Activated CD8-positive, alpha-beta T cell treated with anti-CD3 and anti-CD28 coated beads for 36 hours (primary cell): ENCODE data around the gene WTAP. TPM values are rescaled to one million over a fixed set of nuclear protein-coding genes. Genes with fewer than 3 reads are reported as not detected.

Experiments used
- ATAC-seq: fragments of 200-7000 bp; cut with Tn5 transposase; one replicate; pipeline ENCODE4 v1.10.0; 2021; ENCODE audit warnings: mild to moderate bottlenecking, moderate library complexity
- CTCF ChIA-PET: fragments of 350-600 bp; sonication (Branson Sonifier 250); formaldehyde crosslinking; loops from one replicate; lab custom pipeline; 2021; ENCODE audit warnings: antibody characterized with exemption; lab: Charles Lee
- POLR2A ChIA-PET: fragments of 350-600 bp; sonication (Branson Sonifier 250); formaldehyde crosslinking; loops from one replicate; lab custom pipeline; 2021; ENCODE audit warnings: antibody characterized with exemption; lab: Charles Lee
- DNase-seq: peaks from one replicate; pipeline ENCODE4 v3.0.0-alpha.2; 2020
- H3K27ac Mint-ChIP-seq: one replicate; pipeline ENCODE4 v1.8.0; 2021; ENCODE audit warnings: mild to moderate bottlenecking, mixed read lengths
- H3K27me3 Mint-ChIP-seq: one replicate; pipeline ENCODE4 v1.8.0; 2021; ENCODE audit warnings: mixed read lengths
- H3K36me3 Mint-ChIP-seq: one replicate; pipeline ENCODE4 v1.8.0; 2021; ENCODE audit warnings: low read depth, mixed read lengths
- H3K4me1 Mint-ChIP-seq: one replicate; pipeline ENCODE4 v1.8.0; 2021; ENCODE audit warnings: low read depth, mixed read lengths
- H3K4me3 Mint-ChIP-seq: one replicate; pipeline ENCODE4 v1.8.0; 2021; ENCODE audit warnings: mild to moderate bottlenecking, moderate library complexity, mixed read lengths
- H3K9me3 Mint-ChIP-seq: one replicate; pipeline ENCODE4 v1.8.0; 2021; ENCODE audit warnings: mixed read lengths
- intact Hi-C: fragments of 100-400 bp; cut with micrococcal nuclease; formaldehyde crosslinking; loops from one replicate; pipeline ENCODE4 v1.10.0; 2022
- total RNA-seq, 2 experiments: library from RNA; stranded (reverse); gene quantifications; one replicate each; pipeline ENCODE4 v1.2.3, GENCODE V29; 2021
- TF ChIP-seq, protein P1 (sequence below): fragments of 200-600 bp; IDR thresholded peaks from one replicate; pipeline ENCODE4 v1.8.0; 2022; ENCODE audit warnings: antibody characterized with exemption, mild to moderate bottlenecking

The WTAP gene
- total RNA-seq, 2 experiments from 2014 or later = 79.9 to 80.6 TPM

DNA sequence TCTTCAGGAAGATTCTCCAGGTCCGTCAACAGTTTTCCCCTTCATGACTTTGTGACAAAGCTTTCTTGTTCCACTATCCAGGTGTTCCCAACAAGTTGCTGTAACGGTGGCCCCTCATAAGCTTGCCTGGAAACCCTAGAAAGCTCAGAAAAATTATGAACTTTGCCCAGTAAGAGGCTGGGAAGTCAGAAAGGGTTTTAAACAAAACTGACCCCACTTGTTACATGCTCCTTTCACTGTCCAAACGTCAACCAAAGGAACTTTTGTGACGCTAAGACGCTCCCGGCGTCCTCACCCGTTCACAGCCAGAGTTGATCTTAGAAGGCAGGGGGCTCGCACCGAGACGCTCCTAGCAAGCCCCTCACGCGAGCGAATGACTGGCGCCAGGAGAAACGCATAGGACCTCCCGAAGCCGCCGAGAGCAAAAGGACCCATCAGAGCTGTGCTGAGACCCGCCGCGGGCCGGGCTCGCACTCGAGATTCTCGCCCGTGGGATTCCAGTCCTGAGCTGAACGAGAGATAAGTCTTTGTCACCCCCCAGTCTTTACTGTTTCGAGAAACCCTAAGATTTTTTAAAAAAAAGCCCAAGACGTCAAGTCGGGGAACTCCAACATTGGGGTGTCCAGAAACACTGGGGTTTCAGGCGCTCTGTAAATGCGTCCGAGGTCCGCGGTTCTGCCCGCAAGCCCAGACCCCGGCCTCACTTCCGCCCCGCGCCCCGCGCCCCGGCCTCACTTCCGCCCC lies 34.0 kb downstream of the WTAP start:
- DNase-seq = peak; percentile 40
- ChIA-PET POLR2A (interaction anchor here (1.0 to 4.2 kb wide), 13 partner anchors 9 to 78 kb away, joined by 3 to 20 read pairs (median 5); partner anchors contain the start of genes SOD2 and WTAP), CTCF (interaction anchor here (1.1 to 2.2 kb wide), 4 partner anchors 10 to 70 kb away, joined by 4 to 5 read pairs (median 4); no protein-coding TSS in a partner anchor)
- TF ChIP-seq, protein P1, sequence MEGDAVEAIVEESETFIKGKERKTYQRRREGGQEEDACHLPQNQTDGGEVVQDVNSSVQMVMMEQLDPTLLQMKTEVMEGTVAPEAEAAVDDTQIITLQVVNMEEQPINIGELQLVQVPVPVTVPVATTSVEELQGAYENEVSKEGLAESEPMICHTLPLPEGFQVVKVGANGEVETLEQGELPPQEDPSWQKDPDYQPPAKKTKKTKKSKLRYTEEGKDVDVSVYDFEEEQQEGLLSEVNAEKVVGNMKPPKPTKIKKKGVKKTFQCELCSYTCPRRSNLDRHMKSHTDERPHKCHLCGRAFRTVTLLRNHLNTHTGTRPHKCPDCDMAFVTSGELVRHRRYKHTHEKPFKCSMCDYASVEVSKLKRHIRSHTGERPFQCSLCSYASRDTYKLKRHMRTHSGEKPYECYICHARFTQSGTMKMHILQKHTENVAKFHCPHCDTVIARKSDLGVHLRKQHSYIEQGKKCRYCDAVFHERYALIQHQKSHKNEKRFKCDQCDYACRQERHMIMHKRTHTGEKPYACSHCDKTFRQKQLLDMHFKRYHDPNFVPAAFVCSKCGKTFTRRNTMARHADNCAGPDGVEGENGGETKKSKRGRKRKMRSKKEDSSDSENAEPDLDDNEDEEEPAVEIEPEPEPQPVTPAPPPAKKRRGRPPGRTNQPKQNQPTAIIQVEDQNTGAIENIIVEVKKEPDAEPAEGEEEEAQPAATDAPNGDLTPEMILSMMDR = no peak
- Mint-ChIP-seq H3K9me3 (no peaks in the 10 kb centered on the region), H3K4me3 (peak overlapping the region; percentile 97), H3K4me1 (peaks cover 24% of the 10 kb centered on the region), H3K36me3 (peaks cover 35% of the 10 kb centered on the region), H3K27me3 (no peaks in the 10 kb centered on the region), H3K27ac (peak overlapping the region; percentile 98)
- no peak for ATAC-seq
- intact Hi-C loops = loop anchor here (5.0 kb wide), 2 partner anchors 34 to 69 kb away; partner anchors contain the start of genes SOD2 and WTAP

DNA sequence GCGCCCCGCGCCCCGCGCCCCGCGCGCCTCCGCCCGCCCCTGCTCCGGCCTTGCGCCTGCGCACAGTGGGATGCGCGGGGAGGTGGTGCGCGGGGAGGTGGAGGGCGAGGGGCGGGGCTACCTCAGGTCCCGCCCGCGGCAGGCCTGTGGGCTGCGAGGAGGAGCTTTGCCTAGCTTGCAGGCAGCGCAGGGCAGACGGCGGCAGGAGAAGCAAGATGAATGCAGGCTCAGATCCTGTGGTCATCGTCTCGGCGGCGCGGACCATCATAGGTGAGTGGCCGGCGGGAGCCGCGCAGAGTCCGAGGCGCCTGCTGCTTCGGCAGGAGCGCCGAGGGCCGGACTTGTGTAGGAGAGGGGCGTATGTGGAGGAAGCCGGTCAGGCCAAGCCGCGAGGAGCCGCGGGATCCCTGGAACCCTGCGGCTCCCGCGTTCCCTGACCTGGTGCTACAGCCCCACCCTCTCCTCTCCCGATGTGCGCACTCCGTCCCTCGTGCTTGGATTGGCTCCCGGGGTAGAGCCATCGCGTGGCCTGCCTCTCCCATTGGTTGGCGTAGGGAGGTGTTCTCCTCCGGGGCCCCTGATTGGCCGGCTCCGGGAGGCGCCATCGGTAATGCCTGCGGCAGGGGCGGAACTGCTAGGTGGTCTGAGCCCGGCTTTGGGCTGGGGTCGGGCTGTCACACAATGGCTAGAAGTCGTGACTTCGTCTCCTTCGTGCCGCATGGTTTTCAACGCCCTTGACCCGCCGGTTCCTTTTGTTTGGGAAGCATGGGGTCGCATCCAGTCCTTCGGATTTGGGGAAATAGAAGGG lies 34.8 kb downstream of the WTAP start, which contains the start of gene ACAT2:
Gene ACAT2, plus strand, starts transcription at position 173 of the 808 bp plus-strand sequence. Its CDS starts 43 bp downstream, at position 216.
- intact Hi-C loops = loop anchor here (1.0 to 5.0 kb wide), 3 partner anchors 27 to 70 kb away; partner anchors contain the start of genes SOD2, TCP1 and WTAP

DNA sequence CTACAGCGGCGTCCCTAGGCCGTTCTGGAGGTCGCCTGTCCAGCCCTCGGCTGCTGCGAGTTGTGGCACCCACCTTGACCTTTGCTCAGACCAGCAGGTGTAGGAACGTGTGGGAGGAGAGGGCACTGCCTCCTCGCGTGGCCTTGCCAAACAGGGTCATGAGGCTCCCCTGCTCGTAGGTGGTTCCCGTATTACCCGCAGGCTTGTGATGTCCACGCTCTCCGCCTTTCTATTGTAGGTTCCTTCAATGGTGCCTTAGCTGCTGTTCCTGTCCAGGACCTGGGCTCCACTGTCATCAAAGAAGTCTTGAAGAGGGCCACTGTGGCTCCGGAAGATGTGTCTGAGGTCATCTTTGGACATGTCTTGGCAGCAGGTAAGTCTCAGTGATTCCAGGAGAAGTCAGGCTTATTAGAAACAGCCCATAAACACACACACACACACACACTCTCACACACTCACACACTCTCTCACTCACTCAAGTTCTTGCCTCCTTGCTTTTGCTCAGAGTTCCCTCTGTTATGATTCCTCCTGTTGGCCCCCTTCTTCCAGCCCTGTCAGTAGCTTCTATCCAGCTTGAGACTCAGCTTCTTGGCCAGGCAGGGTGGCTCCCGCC lies 35.5 kb downstream of the WTAP start:
- ChIA-PET CTCF (interaction anchor here (1.2 kb wide), 1 partner anchor 71 kb away, joined by 4 read pairs; no protein-coding TSS in a partner anchor), POLR2A (interaction anchor here (0.7 to 4.2 kb wide), 14 partner anchors 8 to 75 kb away, joined by 3 to 14 read pairs (median 4); partner anchors contain the start of genes MRPL18 and WTAP)
- intact Hi-C loops = loop anchor here (1.0 to 5.0 kb wide), 3 partner anchors 27 to 70 kb away; partner anchors contain the start of genes SOD2, TCP1 and WTAP
- Mint-ChIP-seq H3K27ac (peak overlapping the region; percentile 98), H3K4me3 (peak overlapping the region; percentile 97), H3K4me1 (peaks cover 29% of the 10 kb centered on the region), H3K36me3 (peaks cover 31% of the 10 kb centered on the region), H3K27me3 (no peaks in the 10 kb centered on the region), H3K9me3 (no peaks in the 10 kb centered on the region)
- ATAC-seq (no peak), DNase-seq (peak; percentile 43)
- TF ChIP-seq, protein P1 = no peak

More for the DNA sequence above, 34.8 kb downstream of the WTAP start, which contains the start of gene ACAT2:
- peak; percentile 95 for ATAC-seq
- TF ChIP-seq, protein P1 = no peak
- peaks cover 34% of the 10 kb centered on the region for H3K36me3 Mint-ChIP-seq
- H3K9me3 Mint-ChIP-seq = no peaks in the 10 kb centered on the region
- H3K27ac Mint-ChIP-seq = peak within 1 kb of the TSS; percentile 98
- H3K4me3 Mint-ChIP-seq = peak within 1 kb of the TSS; percentile 97
- H3K4me1 Mint-ChIP-seq = peaks cover 29% of the 10 kb centered on the region
- no peaks in the 10 kb centered on the region for H3K27me3 Mint-ChIP-seq
- DNase-seq = peak; percentile 96
- ChIA-PET CTCF (interaction anchor here (1.5 kb wide), 2 partner anchors 10 to 16 kb away, joined by 4 read pairs; no protein-coding TSS in a partner anchor), POLR2A (interaction anchor here (1.0 to 4.2 kb wide), 14 partner anchors 9 to 79 kb away, joined by 3 to 20 read pairs (median 6); partner anchors contain the start of genes SOD2 and WTAP)

DNA sequence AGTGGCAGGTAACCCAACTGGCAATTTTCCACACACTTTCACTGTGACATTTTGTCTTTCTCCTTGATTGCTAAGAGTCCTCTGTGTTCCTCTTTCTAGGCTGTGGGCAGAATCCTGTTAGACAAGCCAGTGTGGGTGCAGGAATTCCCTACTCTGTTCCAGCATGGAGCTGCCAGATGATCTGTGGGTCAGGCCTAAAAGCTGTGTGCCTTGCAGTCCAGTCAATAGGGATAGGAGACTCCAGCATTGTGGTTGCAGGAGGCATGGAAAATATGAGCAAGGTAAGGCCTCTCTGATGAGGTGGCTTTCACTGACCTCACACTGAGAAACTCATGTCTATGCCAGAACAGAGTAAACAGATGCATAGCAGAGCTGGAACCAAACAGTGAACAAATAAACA lies 39.6 kb downstream of the WTAP start:
- POLR2A ChIA-PET = interaction anchor here (1.0 to 6.4 kb wide), 3 partner anchors 16 to 203 kb away, joined by 3 to 39 read pairs (median 36); partner anchors contain the start of genes MRPL18 and TCP1
- CTCF ChIA-PET = no interaction called here

More for the DNA sequence above, 39.6 kb downstream of the WTAP start:
- Mint-ChIP-seq H3K27me3 (no peaks in the 10 kb centered on the region), H3K4me3 (no peak overlapping the region), H3K27ac (peak overlapping the region; percentile 52), H3K36me3 (peaks cover 53% of the 10 kb centered on the region), H3K4me1 (peaks cover 18% of the 10 kb centered on the region), H3K9me3 (peaks cover 6% of the 10 kb centered on the region)
- DNase-seq (no peak), ATAC-seq (no peak)
- intact Hi-C loops = no loop called here
- TF ChIP-seq, protein P1 = no peak
